ENCODE measurements around the gene ATP2B2.

ATP2B2 gene

DNA sequence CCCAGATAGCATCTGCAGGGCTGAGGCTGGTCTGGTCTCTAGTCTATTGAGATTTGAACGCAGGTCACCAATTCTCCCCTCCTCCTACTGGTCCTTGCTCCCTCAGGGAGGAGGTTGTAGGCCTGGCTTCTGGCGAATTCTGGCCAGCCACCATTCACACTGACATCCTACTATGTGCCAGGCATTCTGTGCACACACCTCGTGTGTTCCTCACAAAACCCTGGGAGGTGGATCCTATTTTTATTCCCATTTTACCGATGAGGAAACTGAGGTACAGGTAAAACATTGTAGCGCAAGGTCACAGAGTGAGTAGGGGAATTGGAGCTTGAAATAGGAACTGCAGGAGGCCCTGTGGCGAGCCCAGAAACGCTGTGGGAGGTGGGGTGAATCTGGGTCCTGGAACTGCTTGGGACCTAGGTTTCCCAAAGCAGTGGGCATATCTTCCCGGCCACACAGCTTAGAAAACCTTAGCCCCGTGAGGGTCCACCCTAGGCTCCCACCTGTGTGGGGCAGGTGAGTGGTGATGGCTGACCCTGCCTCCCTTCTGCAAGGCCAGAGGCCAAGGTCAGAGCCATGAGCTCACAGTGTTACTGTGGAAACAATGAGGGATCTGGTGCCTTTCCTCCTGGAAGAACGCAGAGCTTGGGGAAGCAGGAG is 4.8 kb upstream of the ATP2B2 start:
- DNase-seq, result no peak

DNA sequence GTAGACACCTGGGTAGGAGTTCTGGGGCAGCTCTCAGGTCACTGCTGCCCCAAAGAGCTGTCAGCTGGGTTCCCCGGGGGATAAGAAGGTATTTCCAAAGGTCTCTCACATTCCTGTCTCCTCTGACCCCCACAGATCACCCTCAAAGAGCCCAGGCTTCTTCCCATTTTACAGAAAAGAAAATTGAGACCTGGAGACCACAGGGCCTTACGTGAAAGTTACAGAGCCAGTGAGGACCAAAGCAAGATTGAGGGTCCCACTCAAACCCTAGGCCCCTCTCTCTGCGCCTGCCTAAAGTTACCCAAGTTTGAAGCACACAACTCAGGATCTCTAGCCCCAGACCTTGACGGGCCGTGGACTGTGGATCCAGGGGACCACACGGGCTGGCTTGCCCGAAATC is 3.9 kb upstream of the ATP2B2 start:
- DNase-seq, result no peak

DNA sequence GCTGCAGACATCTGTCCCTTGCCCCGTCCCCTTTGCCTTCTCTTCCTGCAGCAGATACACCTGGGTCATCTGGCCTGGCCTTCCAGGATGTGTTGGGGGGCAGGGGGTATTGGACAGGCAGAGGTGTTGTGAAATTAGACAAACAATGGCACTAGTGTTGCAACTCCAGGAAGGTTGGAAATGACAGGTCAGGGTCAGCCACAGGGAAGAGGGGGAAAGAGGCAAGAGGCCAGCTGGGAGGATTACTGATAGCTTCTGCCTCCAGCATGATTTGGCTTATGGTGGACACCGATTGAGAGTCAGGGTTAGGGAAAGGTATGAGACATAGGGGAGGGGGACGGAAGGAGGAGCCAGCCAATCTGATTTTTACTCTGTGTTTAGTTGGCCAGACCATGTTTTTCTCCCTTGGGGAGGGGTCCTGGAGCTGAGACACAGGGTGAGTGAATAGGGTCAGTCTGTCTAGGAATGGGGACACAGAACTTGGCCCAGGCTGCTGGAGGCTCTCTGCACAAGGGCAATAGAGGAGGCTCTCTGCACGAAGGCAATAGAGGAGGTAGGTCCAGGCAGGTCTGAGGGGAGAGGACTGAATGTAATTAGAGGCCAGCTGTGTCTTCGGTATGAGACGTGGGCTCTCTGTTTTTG is 3.4 kb upstream of the ATP2B2 start:
- no peak for DNase-seq

DNA sequence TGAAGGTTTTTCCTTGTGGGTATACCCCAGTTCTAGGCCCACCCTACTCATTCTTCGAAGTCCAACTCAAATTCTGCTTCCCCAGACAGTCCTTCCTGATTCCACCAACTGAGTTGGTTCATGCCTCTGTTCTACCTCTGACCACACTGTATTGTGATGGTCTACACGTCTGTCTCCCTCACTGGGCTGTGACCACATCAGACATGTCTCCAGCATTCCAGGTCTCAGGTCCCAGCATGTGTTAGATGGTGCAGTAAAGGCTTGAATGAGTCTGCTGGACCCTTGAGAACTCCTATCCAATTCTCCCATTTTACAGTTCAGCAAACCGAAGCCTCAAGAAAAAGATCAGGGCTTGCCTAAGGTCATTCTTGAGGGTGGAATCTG is 2.8 kb upstream of the ATP2B2 start:
- DNase-seq, result no peak

DNA sequence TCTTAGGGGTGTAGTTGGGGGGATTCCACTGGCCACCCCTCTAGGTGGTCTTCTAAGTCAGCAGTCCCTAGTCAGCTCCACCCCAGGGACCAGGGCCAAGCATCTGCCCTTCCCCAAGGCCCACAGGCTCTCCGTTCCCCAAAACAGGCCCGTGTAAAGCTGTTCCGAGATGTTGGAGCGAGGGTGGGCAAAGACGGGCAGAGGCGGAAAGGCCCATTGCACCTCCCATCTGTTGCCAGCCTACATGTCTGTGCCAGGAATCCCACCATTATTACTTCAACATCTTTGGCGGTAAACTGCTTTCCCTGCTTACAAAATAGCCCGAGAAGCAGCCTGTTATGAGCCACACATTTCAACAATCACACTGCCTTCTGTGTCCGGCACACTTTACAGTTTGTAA is 1.9 kb upstream of the ATP2B2 start:
- no peak for DNase-seq

DNA sequence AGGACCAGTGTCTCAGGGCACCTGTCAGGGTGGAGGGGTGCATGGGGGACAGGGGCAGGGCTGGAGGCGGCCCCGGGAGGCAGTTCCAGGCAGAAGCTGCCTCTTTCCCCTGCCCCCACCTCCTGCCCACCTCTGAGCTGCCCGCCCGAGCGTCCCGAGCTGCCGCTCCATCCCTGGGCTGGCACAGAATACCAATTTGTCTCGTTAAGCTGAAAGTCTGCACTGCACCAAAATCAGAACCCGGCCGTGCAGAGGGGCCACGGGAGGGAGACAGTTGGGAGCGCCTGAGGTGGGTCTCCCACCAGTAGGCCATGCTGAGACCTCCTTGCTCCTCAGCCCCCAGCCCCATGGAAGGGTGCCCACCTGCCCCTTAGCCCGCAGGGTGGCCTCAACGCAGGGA is 1.3 kb upstream of the ATP2B2 start:
- DNase-seq, result no peak

DNA sequence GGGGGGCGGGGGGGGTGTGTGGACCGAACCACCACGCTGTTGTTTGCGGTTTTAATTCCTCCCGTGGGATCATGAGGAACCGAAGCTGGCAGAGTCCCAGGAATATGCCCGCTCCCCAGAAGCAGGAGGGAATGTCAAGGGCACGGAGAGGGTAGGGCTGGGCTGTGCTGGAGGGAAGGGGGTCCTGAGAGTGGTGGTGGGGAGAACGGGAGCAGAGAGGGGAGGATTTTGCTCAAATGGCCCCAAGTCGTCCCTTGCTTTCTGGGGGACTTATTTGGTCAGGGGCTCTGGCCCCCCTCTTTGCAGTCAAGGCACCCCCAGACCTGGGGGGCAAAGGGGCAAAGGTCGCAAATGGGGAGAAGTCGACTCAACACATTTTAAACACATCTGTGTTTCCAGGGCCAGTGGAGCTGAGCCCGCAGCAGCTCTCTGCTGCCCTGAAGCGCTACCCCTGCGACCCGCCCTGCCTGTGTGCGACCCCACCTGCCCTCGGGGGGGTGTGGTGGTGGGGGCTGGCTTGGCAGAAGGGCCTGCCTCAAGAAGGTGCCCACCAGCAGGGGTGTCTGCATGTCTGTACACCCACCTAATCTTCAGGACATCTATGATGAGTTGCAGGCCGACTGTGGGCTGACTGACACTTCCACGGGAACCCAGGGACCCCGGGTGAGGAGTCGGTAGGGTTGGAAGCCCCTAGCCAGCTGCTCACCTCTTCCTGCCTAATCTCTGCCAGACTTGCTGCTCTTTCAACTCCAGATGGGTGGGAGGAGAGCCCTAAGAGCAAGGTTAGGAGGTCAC is 602 bp upstream of the ATP2B2 start:
- no peak for DNase-seq

DNA sequence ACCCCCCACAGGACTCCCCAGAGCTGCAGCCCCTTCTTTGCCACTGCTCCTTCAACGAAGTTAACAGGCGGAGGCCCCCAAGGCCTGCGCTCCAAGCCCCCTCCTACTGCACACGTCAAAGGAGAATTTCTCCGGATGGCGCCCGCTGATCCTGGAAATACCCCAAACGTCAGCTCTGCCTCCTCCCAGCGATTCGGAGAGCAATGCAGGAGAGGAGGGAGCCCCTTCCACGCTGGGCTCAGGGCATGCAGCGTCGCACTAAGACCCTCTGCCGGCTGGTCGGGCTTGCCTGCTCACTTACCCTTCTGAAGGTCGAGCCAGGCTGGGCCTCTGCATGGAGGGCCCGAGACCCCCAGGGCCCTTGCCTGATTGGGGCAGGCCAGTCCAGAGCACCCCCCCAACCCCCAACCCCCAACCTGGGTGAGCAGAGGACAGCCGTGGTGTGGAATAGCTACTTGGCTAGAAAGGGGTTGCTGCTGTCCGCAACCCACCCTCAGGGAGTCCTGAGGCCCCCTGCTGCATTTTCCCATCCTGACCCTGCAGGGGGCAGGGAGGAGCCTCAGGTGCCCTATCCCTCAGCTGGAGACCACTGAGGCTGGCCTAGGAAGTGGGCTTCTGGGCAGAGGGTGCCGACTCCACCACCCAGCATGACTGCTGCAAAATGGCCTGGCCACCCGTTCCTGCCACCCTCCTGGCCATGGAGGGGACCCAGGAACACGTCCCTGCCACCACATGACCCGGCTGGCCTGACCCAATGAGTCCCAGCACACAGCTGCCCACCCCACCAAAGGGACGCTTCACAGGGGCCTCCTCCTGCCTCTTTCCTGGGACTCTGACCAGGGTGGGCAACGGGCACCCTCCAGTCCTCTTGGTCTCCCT is 976 bp downstream of the ATP2B2 start:
- no peak for DNase-seq

DNA sequence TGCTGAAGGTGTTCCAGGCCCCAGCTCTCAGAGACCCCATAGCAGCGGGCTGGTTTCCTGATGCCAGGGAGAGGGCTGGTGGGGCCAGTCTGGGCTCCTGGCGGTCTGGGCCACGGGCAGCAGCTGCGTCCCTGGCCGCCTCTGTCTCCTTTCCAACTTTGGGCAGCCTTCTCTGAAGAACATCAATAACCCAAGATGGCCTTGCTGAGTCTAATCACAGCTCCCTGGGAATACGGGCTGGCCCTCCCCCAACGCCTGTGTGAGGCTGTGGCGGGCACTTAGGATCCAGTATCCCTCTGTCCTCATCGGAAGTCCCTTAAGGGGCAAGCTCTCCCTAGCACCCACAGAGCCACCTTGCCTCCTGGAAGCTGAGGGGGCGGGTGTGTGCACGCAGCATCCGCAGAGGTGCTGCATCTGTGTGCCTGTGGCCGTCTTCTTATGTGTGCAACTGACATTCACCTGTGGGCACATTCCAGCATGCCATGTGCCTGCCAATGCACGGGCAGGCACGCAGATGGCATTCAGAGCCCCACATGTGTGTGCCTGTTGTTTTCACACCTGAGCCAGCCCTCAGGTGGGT is 2.1 kb downstream of the ATP2B2 start:
- DNase-seq, result no peak

DNA sequence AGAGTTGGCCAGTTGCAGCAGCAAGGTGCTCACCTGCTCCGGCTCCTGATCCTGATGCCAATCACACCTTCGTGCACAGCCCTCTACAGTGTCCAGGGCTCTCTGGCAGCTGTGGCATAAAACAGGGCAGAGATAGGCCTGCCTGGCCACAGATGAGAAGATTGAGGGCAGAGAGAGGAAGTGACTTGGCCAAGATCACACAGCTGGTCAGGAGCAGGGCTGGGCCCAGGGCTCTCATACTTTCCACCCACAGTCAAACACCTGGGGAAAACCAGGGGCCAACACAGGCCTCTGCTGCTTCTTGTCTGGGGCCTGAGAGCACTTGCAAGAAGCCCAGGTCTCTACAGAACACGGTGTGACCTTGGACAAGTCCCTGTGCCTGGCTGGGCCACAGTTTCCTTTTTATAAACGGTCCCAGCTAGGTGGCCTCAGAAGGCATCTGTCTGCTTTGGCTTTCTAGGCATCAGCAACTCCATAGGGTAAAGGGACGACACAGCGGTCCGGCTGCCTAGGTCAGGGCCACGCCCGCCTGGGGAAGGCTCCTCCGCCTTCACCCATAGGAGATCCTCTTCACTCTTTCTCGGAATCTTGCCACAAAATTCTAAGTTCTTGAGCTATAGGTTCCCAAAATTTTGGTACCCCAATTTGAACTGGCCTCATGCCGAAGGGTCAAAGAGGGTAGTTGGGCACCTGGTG is 3.1 kb downstream of the ATP2B2 start:
- DNase-seq, result no peak

DNA sequence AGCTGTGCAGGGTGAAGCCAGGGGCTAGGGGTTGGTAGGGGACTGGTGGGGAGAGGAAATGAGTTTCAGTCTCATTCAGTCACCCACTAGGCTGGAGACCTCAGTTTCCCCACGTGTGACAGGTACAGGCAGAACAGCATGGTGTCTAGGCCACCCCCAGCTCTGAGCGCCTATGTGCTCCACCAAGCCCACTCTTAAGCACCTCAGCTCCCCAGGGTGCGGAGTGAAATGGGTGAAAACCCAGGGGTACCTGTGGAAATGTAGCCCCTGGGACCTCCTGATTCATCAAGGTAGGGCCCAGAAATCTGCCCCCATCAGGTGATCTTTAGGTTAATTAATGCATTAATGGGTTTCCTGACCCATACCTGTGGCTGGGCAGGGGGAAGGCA is 3.7 kb downstream of the ATP2B2 start:
- no peak for DNase-seq

DNA sequence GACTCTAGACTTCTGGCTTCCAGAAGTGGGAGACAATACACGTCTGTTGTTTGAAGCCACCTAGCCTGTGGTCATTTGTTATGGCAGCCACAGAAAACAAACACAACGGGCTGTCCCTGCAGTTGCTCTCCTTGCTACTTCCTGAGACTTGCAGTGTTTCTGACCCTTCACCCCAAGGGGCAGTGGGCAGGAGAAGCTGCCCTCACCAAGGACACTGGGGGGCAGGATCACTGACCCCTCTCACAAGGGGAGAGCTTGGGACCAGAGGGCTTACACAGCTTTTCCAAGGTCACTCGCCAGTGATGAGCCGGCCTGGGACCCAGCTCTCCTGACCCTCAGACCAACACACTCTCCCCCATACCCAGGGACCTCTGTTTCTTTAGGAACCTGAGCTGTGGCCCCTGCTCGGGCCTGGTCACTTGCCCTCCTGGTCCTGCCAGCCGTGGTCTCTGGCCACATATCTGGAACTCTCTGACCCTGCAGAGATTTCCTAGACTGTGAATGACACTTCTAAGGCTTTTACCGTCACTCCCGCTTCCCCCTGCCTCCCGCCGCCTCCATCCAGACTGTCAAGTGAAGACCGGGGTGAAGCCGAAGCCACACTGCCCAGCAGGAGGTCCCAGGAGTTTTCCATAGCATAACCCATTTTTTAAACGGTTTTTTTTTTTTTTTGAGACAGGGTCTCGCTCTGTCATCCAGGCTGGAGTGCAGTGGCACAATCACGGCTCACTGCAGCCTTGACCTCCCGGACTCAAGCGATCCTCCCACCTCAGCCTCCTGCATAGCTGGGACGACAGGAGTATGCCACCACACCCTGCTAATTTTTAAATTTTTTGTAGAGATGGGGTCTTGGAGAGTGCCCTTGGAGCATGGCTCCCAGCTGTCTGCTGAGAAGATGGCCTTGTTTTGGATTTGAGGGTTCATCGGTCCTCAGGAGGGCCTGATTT is 4.4 kb downstream of the ATP2B2 start:
- DNase-seq, result no peak

DNA sequence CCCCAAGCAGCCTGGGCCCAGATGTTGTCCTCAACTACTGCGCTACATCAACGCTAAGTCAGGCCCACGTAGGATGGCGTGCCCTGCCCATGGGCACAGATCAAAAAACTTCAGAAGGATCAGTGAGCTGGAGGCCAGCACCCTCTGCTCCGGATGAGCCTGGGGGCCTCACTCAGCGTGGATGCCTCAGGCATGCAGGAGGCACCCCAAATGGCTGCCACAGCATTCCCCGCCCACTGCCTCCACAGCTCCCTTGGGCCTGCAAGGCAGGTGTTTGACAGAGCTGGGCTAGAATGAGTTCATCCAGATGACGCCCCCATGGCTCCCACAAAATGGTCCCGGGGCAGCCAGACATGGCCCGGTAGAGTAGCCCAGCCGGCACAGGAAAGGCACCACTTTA is 7.1 kb downstream of the ATP2B2 start:
- no peak for DNase-seq

DNA sequence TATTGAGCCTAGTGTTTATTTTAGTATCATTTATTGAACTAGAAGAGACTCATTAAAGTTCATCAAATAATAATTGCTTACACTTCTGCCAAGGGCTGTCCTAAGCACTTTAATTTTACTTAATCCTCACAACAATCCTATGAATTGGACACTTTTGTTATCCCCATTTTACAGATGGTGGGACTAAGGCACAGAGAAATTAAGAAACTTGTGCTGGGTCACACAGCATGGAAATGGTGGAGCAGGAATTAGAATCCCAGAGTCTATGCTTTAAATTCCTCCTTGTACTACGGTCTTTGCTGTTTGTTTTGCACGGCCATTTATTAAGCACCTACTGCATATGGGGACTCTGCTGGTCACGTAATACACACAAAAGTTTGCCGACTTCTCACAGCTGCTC is 7.9 kb downstream of the ATP2B2 start:
- DNase-seq, result no peak

DNA sequence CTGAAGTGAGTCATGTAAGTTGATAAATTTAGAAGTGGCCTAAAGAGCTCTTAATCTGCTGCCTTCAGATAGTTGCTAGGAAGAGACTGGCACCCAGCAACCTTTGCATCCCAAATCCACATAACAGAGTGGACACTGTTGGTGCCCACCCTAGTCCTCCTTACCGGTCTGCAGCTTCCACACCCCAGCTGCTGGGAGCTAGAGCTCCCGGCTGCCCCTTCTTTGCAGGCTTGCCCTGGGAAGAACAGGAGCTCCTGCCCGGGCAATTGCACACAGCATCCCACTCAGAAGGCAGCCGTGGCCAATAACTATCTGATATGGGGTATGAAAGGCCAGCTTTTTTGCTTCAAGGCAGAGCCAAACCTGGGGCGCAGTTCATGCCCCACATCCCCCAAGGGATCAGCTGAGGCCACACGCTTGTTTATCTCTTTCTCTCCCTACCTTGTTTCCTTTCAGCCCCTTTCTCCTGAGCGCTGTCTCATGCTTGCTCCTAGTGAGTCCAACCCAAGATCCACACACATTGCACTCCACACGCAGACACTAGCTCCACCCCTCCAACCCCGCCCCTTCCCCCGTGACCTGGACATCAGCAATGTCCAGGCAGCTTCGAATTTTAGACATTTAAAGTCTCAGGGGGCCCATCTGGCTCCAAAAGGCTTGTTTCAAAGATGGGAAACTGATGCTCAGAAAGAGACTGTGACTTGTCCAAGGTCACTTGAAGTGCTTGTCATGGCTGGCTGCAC is 9.1 kb downstream of the ATP2B2 start:
- no peak for DNase-seq

DNA sequence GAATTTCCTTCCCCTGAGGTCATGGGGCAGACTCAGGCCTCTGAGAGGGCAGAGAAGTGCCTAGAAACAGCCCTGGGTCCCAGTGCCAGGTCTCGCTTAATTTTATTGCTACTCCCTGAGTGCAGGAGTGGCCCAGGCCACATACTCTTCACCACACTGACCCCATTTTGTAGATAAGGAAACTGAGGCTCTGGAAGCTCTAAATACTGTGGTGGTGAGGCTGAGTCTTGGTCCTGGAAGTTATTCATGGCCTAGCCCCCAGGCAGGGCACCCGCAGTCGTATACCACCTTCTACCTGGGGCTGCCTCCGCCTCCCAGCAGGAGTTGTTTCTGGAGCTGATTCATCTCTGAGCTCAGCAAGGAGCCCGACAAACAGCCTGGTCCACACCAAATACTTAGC is 9.8 kb downstream of the ATP2B2 start:
- DNase-seq, result no peak

DNA sequence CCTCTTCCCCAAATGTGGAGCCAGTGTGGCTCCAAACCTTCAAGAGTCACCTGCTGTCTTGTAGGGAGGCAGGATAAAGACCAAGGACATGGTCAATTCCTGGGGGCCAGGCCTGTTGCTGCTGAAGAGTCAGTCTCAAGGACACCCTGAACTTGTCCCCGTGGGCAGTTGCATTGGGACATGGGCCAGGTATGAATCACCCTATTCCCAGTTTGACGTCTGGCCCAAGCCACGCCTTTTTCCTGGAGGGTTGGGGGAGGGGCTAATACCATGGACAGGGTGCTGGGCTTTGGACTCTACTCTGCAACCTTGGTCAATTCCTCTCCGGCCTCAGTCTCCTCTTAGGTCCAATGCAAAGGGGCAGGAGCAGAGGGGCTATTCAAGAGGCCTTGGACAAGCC is 10.4 kb downstream of the ATP2B2 start:
- DNase-seq, result peak; percentile 17

DNA sequence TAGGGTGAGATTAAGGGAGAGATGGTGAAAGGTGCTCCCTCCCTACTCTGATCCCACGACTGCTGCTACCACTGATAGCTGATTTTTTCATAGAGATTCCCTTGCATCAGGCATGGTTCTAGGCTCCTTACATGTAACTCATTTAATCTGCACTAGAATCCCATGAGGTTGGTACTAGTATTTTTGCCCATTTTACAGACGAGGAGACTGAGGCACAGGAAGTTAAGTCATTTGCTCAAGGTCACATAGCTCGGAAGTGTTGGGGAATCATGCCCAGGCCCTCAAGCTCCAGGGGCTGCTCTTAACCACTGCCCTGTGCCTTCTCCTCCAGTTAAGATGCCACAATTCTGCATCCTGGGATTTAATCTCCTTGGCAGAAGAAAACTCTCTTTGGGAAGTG is 11.2 kb downstream of the ATP2B2 start:
- no peak for DNase-seq

DNA sequence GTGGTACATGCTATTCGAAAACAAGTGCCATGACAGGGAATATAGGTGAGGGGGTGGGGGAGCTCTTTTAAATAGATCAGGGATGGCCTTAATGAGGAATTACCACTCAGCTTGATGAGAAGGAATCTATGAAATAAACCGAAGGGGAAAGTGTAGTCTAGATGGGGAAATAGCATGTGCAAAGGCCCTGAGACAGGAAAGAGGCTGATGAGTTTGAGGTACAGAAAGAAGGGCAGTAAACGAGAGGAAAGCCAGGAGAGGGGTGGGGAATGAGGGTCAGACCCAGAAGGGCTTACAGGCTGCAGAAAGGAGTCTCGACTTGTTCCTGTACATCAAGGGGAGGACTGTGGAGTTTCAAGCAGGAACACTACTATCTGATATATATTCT is 12.2 kb downstream of the ATP2B2 start:
- DNase-seq, result no peak
